SU-DHL-6 (cell line): ENCODE measurements around the gene ZNF264.

Experiments used
- H2AFZ ChIP-seq: fragments of 200-600 bp; sonication (generic); 2 replicates; pipeline ENCODE4 v1.6.1; 2014; ENCODE audit warnings: low read depth, mild to moderate bottlenecking, moderate library complexity, mixed read lengths, antibody characterized with exemption, low read length; ENCODE audit not compliant: severe bottlenecking
- H3F3A ChIP-seq: fragments of 200-600 bp; shearing (Covaris generic); 2 replicates; pipeline ENCODE4 v1.6.0; 2016; ENCODE audit warnings: antibody characterized with exemption, mild to moderate bottlenecking; ENCODE audit not compliant: insufficient read depth
- H3K27ac ChIP-seq: fragments of 200-600 bp; sonication (generic); 2 replicates; pipeline ENCODE4 v1.5.1; 2016; ENCODE audit warnings: low read depth, mild to moderate bottlenecking, low read length, moderate library complexity, mixed read lengths
- H3K27me3 ChIP-seq: fragments of 200-600 bp; sonication (generic), shearing (Covaris generic); 2 replicates; pipeline ENCODE4 v1.6.0; 2014; ENCODE audit warnings: mild to moderate bottlenecking, low read length
- H3K36me3 ChIP-seq: fragments of 200-600 bp; sonication (generic); 2 replicates; pipeline ENCODE4 v1.6.1; 2014; ENCODE audit warnings: mild to moderate bottlenecking, low read length, mixed read lengths
- H3K4me2 ChIP-seq: fragments of 300-600, 200-600 bp; shearing (Covaris generic), sonication (generic); 2 replicates; pipeline ENCODE4 v1.6.0; 2014; ENCODE audit warnings: low read length, low read depth, mild to moderate bottlenecking; ENCODE audit not compliant: poor library complexity, severe bottlenecking
- H3K4me3 ChIP-seq: fragments of 200-600 bp; sonication (generic); 2 replicates; pipeline ENCODE4 v1.5.1; 2014; ENCODE audit warnings: antibody characterized with exemption, low read length, mild to moderate bottlenecking, mixed read lengths; ENCODE audit not compliant: insufficient read depth, poor library complexity, severe bottlenecking
- H3K79me2 ChIP-seq: fragments of 200-600 bp; sonication (generic); 2 replicates; pipeline ENCODE4 v1.6.1; 2014; ENCODE audit warnings: mild to moderate bottlenecking, low read length, moderate library complexity; ENCODE audit not compliant: insufficient read depth
- H3K9ac ChIP-seq: fragments of 200-600 bp; sonication (generic); 2 replicates; pipeline ENCODE4 v1.7.0; 2014; ENCODE audit warnings: mild to moderate bottlenecking, low read length
- H3K9me2 ChIP-seq: fragments of 200-600 bp; sonication (generic); replicated peaks from 2 replicates; pipeline ENCODE4 v1.6.1; 2014; ENCODE audit warnings: low read length; ENCODE audit not compliant: insufficient read depth
- H3K9me3 ChIP-seq: fragments of 200-600 bp; sonication (generic); 2 replicates; pipeline ENCODE4 v1.6.1; 2014; ENCODE audit warnings: low read length, mixed read lengths; ENCODE audit not compliant: insufficient read depth
- H4K20me1 ChIP-seq: fragments of 200-600 bp; sonication (generic); 2 replicates; pipeline ENCODE4 v1.6.1; 2014; ENCODE audit warnings: low read depth, mild to moderate bottlenecking, antibody characterized with exemption, low read length, moderate library complexity, mixed read lengths
- CTCF ChIP-seq: fragments of 200-600 bp; sonication (generic); IDR thresholded peaks from one replicate; pipeline ENCODE4 v1.5.1; 2017; ENCODE audit warnings: antibody characterized with exemption, mild to moderate bottlenecking, low read length, moderate library complexity; ENCODE audit not compliant: insufficient read depth, poor library complexity, severe bottlenecking
- EZH2phosphoT487 ChIP-seq: fragments of 200-600 bp; sonication (generic), shearing (Covaris generic); conservative IDR thresholded peaks from 2 replicates; pipeline ENCODE4 v1.6.1; 2018; ENCODE audit warnings: mild to moderate bottlenecking, antibody characterized with exemption, low read length, moderate library complexity, mixed read lengths

ZNF264 gene

GRCh38 chr19:57191141-57192076 is at the start of gene ZNF264:
Gene ZNF264, plus strand, starts transcription at chr19:57191500. Its CDS starts 414 bp downstream, at chr19:57191914.
- H3F3A ChIP-seq = no peaks in the 10 kb centered on the region
- H3K27ac ChIP-seq = no peak within 1 kb of the TSS
- no peaks in the 10 kb centered on the region for H3K36me3 ChIP-seq

DNA sequence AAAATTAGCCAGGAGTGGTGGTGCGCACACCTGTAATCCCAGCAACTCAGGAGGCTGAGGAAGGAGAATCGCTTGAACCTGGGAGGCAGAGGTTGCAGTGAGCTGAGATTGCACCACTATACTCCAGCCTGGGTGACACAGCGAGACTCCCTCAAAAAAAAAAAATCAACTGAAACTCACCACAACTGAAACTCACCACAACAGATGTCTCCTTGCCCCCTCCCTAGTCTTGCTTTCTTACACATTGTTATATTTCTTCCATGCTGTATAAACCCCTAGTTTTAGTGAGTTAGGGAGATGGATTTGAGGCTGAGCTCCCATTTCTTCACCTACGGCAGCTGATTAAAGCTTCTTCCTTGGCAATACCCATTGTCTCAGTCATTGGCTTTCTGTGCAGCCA is 49.6 kb upstream of the ZNF264 start:
- H3K9me2 ChIP-seq = no peaks in the 10 kb centered on the region
- TF ChIP-seq CTCF (no peak), EZH2phosphoT487 (no peak)
- H3F3A ChIP-seq = no peaks in the 10 kb centered on the region
- no peaks in the 10 kb centered on the region for H3K79me2 ChIP-seq
- H3K27ac ChIP-seq = no peak overlapping the region
- H4K20me1 ChIP-seq = no peaks in the 10 kb centered on the region
- no peaks in the 10 kb centered on the region for H3K36me3 ChIP-seq
- no peak overlapping the region for H3K4me3 ChIP-seq
- no peaks in the 10 kb centered on the region for H3K27me3 ChIP-seq
- H3K9me3 ChIP-seq = no peaks in the 10 kb centered on the region
- H3K9ac ChIP-seq = no peak overlapping the region
- no peak overlapping the region for H2AFZ ChIP-seq
- H3K4me2 ChIP-seq = no peak overlapping the region

More at GRCh38 chr19:57191141-57192076, at the start of gene ZNF264:
- TF ChIP-seq CTCF (no peak), EZH2phosphoT487 (no peak)
- H3K9me3 ChIP-seq = peaks cover 18% of the 10 kb centered on the region; the same call in 1 of the 2 replicates
- no peaks in the 10 kb centered on the region for H3K27me3 ChIP-seq
- no peaks in the 10 kb centered on the region for H4K20me1 ChIP-seq
- peaks cover 6% of the 10 kb centered on the region; the same call in 1 of the 2 replicates for H3K79me2 ChIP-seq
- peak within 1 kb of the TSS; percentile 38 for H3K4me3 ChIP-seq
- H3K9me2 ChIP-seq = no peaks in the 10 kb centered on the region
- peak within 1 kb of the TSS; percentile 54 for H3K9ac ChIP-seq
- H3K4me2 ChIP-seq = peak within 1 kb of the TSS; percentile 43
- peak within 1 kb of the TSS; percentile 79 for H2AFZ ChIP-seq

DNA sequence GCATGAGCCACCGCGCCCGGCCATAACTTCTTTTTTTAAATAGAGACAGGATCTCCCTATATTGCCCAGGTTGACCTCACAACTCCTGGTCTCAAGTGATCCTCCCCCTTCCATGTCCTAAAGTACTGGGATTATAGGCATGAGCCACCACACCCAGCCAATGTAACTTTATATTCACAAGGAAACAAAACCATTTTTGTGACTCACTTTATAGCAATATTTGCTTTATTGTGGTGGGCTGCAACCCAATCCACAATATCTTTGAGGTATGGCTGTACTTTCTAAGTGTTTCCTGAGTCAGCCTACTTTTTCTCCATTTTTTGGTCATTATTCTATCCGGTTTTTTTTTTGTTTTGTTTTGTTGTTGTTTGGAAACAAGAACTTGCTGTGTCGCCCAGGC is 38.4 kb upstream of the ZNF264 start:
- Histone ChIP-seq H3K4me3 (no peak overlapping the region), H3K79me2 (no peaks in the 10 kb centered on the region)

More for the DNA sequence above, 38.4 kb upstream of the ZNF264 start:
- Histone ChIP-seq H3K9ac (no peak overlapping the region), H2AFZ (no peak overlapping the region), H3K36me3 (no peaks in the 10 kb centered on the region), H3K9me3 (no peaks in the 10 kb centered on the region), H3K4me2 (no peak overlapping the region), H3F3A (no peaks in the 10 kb centered on the region), H4K20me1 (no peaks in the 10 kb centered on the region), H3K27me3 (no peaks in the 10 kb centered on the region), H3K9me2 (no peaks in the 10 kb centered on the region), H3K27ac (no peak overlapping the region)
- no peak for TF ChIP-seq CTCF
- TF ChIP-seq EZH2phosphoT487 = no peak
